CD14-positive monocyte (primary cell): ENCODE data around the gene KRT75. TPM values are rescaled to one million over a fixed set of nuclear protein-coding genes. Genes with fewer than 3 reads are reported as not detected.

Experiments used
- DNase-seq, 3 donors: peaks; one replicate each; pipeline ENCODE4 v3.0.0-alpha.2; 2011 to 2022
- H2AFZ ChIP-seq: 2 replicates; pipeline ENCODE4 v1.6.0; 2012; ENCODE audit warnings: mild to moderate bottlenecking, low read depth, low read length, inconsistent platforms; ENCODE audit not compliant: insufficient read depth, poor library complexity, severe bottlenecking
- H3K27ac ChIP-seq, 2 donors: 1 replicate in 1 of 2; 2 replicates in 1 of 2; pipeline ENCODE4 v1.5.1; 2012 to 2013; ENCODE audit warnings: low read length in 2 of 2, control low read depth in 1 of 2, inconsistent platforms in 1 of 2, low read depth in 1 of 2, mild to moderate bottlenecking in 1 of 2
- H3K27me3 ChIP-seq, 2 donors: one replicate each; pipeline versions ENCODE4 v1.6.0 to v1.6.1; 2011 to 2013; ENCODE audit warnings: low read length in 2 of 2; ENCODE audit not compliant: control insufficient read depth in 2 of 2, insufficient read depth in 2 of 2
- H3K36me3 ChIP-seq, 2 donors: replicated peaks in 1 of 2; 1 replicate in 1 of 2; 2 replicates in 1 of 2; pipeline versions ENCODE4 v1.5.1 to v1.6.1; 2012 to 2013; ENCODE audit warnings: low read length in 2 of 2, control low read depth in 1 of 2, inconsistent platforms in 1 of 2, mild to moderate bottlenecking in 1 of 2; ENCODE audit not compliant: insufficient read depth in 2 of 2, control insufficient read depth in 1 of 2
- H3K4me1 ChIP-seq, 2 donors: 1 replicate in 1 of 2; 2 replicates in 1 of 2; pipeline versions ENCODE4 v1.5.1 to v1.6.1; 2012 to 2013; ENCODE audit warnings: low read length in 2 of 2, control low read depth in 1 of 2, inconsistent platforms in 1 of 2, mild to moderate bottlenecking in 1 of 2, moderate library complexity in 1 of 2; ENCODE audit not compliant: insufficient read depth in 2 of 2, control insufficient read depth in 1 of 2
- H3K4me2 ChIP-seq: replicated peaks from 2 replicates; pipeline ENCODE3; 2012; ENCODE audit warnings: low read length, moderate library complexity, mild to moderate bottlenecking; ENCODE audit not compliant: poor library complexity, severe bottlenecking; ENCODE audit errors: extremely low read depth
- H3K4me3 ChIP-seq, 3 experiments: fragments of 200-600 bp in 1 of 3; sonication (generic) in 1 of 3; replicated peaks in 1 of 3; 1 replicate in 2 of 3; 2 replicates in 1 of 3; pipeline ENCODE4 v1.5.1; 2011 to 2013; ENCODE audit warnings: low read length in 3 of 3, mild to moderate bottlenecking in 3 of 3, control low read depth in 2 of 3, low read depth in 2 of 3, inconsistent platforms in 1 of 3, moderate library complexity in 1 of 3
- H3K79me2 ChIP-seq: 2 replicates; pipeline ENCODE4 v1.6.0; 2012; ENCODE audit warnings: mild to moderate bottlenecking, control low read depth, inconsistent platforms, low read length, moderate library complexity; ENCODE audit not compliant: insufficient read depth
- H3K9ac ChIP-seq: 2 replicates; pipeline ENCODE4 v1.6.0; 2017; ENCODE audit warnings: low read length, mild to moderate bottlenecking; ENCODE audit not compliant: insufficient read depth, poor library complexity, severe bottlenecking
- H3K9me3 ChIP-seq, 2 donors: replicated peaks in 1 of 2; 1 replicate in 1 of 2; 2 replicates in 1 of 2; pipeline versions ENCODE4 v1.5.1 to v1.6.1; 2012 to 2013; ENCODE audit warnings: low read length in 2 of 2, control low read depth in 1 of 2; ENCODE audit not compliant: control insufficient read depth in 1 of 2, insufficient read depth in 1 of 2
- H4K20me1 ChIP-seq: 2 replicates; pipeline ENCODE4 v1.6.0; 2012; ENCODE audit warnings: mild to moderate bottlenecking, low read length, control low read depth, moderate library complexity; ENCODE audit not compliant: insufficient read depth
- H3K27ac Mint-ChIP-seq, 7 donors: one replicate each; pipeline ENCODE4 v1.8.0; 2020; ENCODE audit warnings: mild to moderate bottlenecking in 7 of 7, mixed read lengths in 7 of 7, moderate library complexity in 6 of 7, inconsistent platforms in 2 of 7
- H3K27me3 Mint-ChIP-seq, 3 donors: one replicate each; pipeline ENCODE4 v1.8.0; 2021 to 2022; ENCODE audit warnings: low read depth in 3 of 3, mild to moderate bottlenecking in 3 of 3, mixed read lengths in 3 of 3, moderate library complexity in 3 of 3, inconsistent platforms in 1 of 3
- H3K36me3 Mint-ChIP-seq, 2 donors: one replicate each; pipeline ENCODE4 v1.8.0; 2020; ENCODE audit warnings: mixed read lengths in 2 of 2, inconsistent platforms in 1 of 2, mild to moderate bottlenecking in 1 of 2
- H3K4me1 Mint-ChIP-seq: one replicate; pipeline ENCODE4 v1.8.0; 2020; ENCODE audit warnings: mild to moderate bottlenecking, mixed read lengths
- H3K4me3 Mint-ChIP-seq, 2 donors: one replicate each; pipeline ENCODE4 v1.8.0; 2020; ENCODE audit warnings: mild to moderate bottlenecking in 2 of 2, mixed read lengths in 2 of 2, moderate library complexity in 1 of 2
- H3K9me3 Mint-ChIP-seq, 7 donors: one replicate each; pipeline ENCODE4 v1.8.0; 2020 to 2022; ENCODE audit warnings: mixed read lengths in 7 of 7, mild to moderate bottlenecking in 6 of 7, moderate library complexity in 6 of 7, inconsistent platforms in 2 of 7
- WGBS: methylation state at CpG from one replicate; pipeline ENCODE4 v1.1.5; 2013; ENCODE audit warnings: missing lambda C conversion rate; ENCODE audit not compliant: insufficient coverage; 5-methylcytosine and 5-hydroxymethylcytosine counted together
- intact Hi-C, 2 donors: fragments of 100-400 bp; cut with micrococcal nuclease; formaldehyde crosslinking; loops; one replicate each; pipeline versions ENCODE4 v1.15.0 to v1.15.1; 2023
- polyA plus RNA-seq, 3 donors: library from polyadenylated mRNA; depleted of rRNA in 1 of 3; unstranded in 2 of 3; stranded (reverse) in 1 of 3; fragments of 300-500 nt in 2 of 3; fragments of >200 nt in 1 of 3; fragmentation: Illumina TruSeq in 2 of 3; gene quantifications; 1 replicate in 2 of 3; 2 replicates in 1 of 3; pipeline ENCODE4 v1.2.3, GENCODE V29; 2012 to 2021
- TF ChIP-seq, protein P1 (sequence below): fragments of 200-600 bp; IDR thresholded peaks from one replicate; pipeline ENCODE4 v1.8.0; 2022; ENCODE audit warnings: antibody characterized with exemption, mild to moderate bottlenecking

KRT75 gene
- polyA plus RNA-seq, 3 donors: not detected

DNA sequence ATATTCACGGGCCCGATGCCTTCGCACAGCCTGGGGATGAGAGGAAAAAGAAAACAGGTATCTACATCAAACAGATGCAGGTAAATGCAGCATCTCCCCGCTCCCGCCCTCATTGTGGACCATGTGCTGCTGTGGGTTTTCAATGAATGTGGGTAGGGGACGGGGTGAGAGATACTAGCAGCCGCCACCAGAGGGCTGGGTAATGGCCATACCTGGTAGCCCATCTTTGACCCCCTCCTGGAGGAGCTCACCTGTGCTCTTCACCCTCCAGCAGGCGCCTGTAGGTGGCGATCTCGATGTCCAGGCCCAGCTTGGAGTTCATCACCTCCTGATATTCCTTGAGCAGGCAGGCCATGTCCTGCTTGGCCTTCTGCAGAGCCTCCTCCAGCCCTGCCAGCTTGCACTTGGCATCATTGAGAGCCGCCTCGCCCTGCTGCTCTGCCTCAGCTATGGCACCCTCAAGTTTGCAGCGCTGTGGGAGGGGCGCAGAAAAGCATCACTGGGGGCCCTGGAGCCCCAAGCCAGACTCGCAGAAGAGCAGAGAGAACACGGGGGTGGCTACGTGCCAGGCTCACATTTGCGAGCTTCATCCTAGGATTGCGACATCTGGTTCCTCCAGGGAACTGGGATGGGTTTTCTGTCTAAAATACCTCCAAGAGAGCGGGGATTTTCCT, 38.3 kb downstream of the KRT75 start:
- H3K4me3 ChIP-seq: no peak overlapping the region
- no peak overlapping the region for H2AFZ ChIP-seq
- TF ChIP-seq, protein P1, sequence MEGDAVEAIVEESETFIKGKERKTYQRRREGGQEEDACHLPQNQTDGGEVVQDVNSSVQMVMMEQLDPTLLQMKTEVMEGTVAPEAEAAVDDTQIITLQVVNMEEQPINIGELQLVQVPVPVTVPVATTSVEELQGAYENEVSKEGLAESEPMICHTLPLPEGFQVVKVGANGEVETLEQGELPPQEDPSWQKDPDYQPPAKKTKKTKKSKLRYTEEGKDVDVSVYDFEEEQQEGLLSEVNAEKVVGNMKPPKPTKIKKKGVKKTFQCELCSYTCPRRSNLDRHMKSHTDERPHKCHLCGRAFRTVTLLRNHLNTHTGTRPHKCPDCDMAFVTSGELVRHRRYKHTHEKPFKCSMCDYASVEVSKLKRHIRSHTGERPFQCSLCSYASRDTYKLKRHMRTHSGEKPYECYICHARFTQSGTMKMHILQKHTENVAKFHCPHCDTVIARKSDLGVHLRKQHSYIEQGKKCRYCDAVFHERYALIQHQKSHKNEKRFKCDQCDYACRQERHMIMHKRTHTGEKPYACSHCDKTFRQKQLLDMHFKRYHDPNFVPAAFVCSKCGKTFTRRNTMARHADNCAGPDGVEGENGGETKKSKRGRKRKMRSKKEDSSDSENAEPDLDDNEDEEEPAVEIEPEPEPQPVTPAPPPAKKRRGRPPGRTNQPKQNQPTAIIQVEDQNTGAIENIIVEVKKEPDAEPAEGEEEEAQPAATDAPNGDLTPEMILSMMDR: peak; percentile 14
- no peak overlapping the region for H3K4me2 ChIP-seq
- H3K9ac ChIP-seq: no peak overlapping the region
- no peaks in the 10 kb centered on the region for H3K36me3 Mint-ChIP-seq
- no peaks in the 10 kb centered on the region for H3K9me3 ChIP-seq
- H3K4me1 ChIP-seq: no peaks in the 10 kb centered on the region
- H3K4me1 Mint-ChIP-seq: no peaks in the 10 kb centered on the region
- H3K27me3 Mint-ChIP-seq: peaks cover 2 to 12% (median 4%) of the 10 kb centered on the region in 3 donors
- DNase-seq: no peak
- no peaks in the 10 kb centered on the region for H3K36me3 ChIP-seq
- 72% methylated on average over 19 of the region's 20 CpGs for WGBS
- intact Hi-C loops: no loop called here
- H3K4me3 Mint-ChIP-seq: no peak overlapping the region
- no peaks in the 10 kb centered on the region for H4K20me1 ChIP-seq
- H3K27ac Mint-ChIP-seq: no peak overlapping the region
- H3K79me2 ChIP-seq: no peaks in the 10 kb centered on the region
- peaks cover 0 to 2% (median 0%) of the 10 kb centered on the region in 7 donors for H3K9me3 Mint-ChIP-seq
- H3K27ac ChIP-seq: no peak overlapping the region
- no peaks in the 10 kb centered on the region for H3K27me3 ChIP-seq

DNA sequence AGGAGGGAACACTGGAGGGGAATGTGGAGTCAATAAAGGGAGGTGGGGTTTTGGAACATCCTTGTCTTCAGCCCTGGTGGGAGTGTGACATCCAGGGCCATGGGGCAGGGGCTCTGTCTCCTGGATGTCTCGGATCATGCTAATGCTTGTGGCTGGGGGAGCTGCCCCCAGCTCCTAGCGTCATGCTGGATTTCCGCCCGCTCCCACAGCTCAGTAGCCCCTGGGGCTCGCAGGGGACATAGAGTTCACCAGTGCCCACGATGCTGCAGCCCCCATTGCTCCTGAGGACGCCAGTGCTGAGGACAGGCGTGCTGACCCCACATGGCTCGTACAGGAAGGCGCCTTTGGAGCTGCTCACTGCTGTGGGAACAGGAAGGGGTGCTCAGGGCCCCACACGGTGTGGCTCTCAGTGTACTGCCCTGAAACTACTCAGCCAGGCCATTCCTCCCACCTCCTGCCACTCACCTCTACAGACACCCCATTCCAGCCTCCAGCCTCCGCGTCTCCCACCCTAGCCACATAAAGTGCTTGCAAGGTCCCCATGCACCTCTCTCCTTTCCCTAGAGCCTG, 39.2 kb downstream of the KRT75 start:
- H3K4me3 Mint-ChIP-seq: no peak overlapping the region
- H3K9me3 Mint-ChIP-seq: peaks cover 0 to 2% (median 0%) of the 10 kb centered on the region in 7 donors
- H3K9ac ChIP-seq: no peak overlapping the region
- H3K4me3 ChIP-seq: no peak overlapping the region
- H3K9me3 ChIP-seq: no peaks in the 10 kb centered on the region
- H4K20me1 ChIP-seq: no peaks in the 10 kb centered on the region
- H3K27ac Mint-ChIP-seq: peak overlapping the region in 1 of 7 donors; percentile 10
- H3K4me1 ChIP-seq: no peaks in the 10 kb centered on the region
- no peaks in the 10 kb centered on the region for H3K36me3 ChIP-seq
- no peaks in the 10 kb centered on the region for H3K36me3 Mint-ChIP-seq
- 82% methylated on average over 13 of the region's 13 CpGs for WGBS
- no peak for DNase-seq
- peaks cover 2 to 12% (median 4%) of the 10 kb centered on the region in 3 donors for H3K27me3 Mint-ChIP-seq
- H3K27ac ChIP-seq: no peak overlapping the region
- no peaks in the 10 kb centered on the region for H3K27me3 ChIP-seq
- TF ChIP-seq, protein P1: no peak
- H3K4me2 ChIP-seq: no peak overlapping the region
- intact Hi-C loops: no loop called here
- H2AFZ ChIP-seq: no peak overlapping the region
- H3K79me2 ChIP-seq: no peaks in the 10 kb centered on the region
- H3K4me1 Mint-ChIP-seq: no peaks in the 10 kb centered on the region
